Esophagus muscularis mucosa (tissue), 4 donors: ENCODE measurements around the gene NEFH. TPM values are rescaled to one million over a fixed set of nuclear protein-coding genes. Genes with fewer than 3 reads are reported as not detected.
"Not testable (repeated sequence)": the region's sequence is repeated elsewhere in the genome, so short reads cannot be mapped to it uniquely, and the experiment has no call there.

Experiments used
- DNase-seq: peaks from one replicate; pipeline ENCODE4 v3.0.0-alpha.2; 2017; ENCODE audit errors: extremely low spot score
- H3K27ac ChIP-seq, 4 donors: fragments of 200-600 bp; sonication (generic); replicated peaks in 1 of 4; 1 replicate in 3 of 4; 2 replicates in 1 of 4; pipeline ENCODE4 v1.5.1; 2016 to 2019; ENCODE audit warnings: mild to moderate bottlenecking in 1 of 4
- H3K27me3 ChIP-seq, 4 donors: fragments of 200-600 bp; sonication (generic); one replicate each; pipeline versions ENCODE4 v1.5.1 to v1.6.0; 2016 to 2019
- H3K36me3 ChIP-seq, 4 donors: fragments of 200-600 bp; sonication (generic); one replicate each; pipeline ENCODE4 v1.5.1; 2016 to 2019
- H3K4me1 ChIP-seq, 4 donors: fragments of 200-600 bp; sonication (generic); one replicate each; pipeline ENCODE4 v1.5.1; 2016 to 2019
- H3K4me3 ChIP-seq, 4 donors: fragments of 200-600 bp; sonication (generic); 1 replicate in 2 of 4; 2 replicates in 2 of 4; pipeline ENCODE4 v1.5.1; 2016 to 2019; ENCODE audit warnings: mild to moderate bottlenecking in 4 of 4, moderate library complexity in 1 of 4
- H3K9me3 ChIP-seq, 4 donors: fragments of 200-600 bp; sonication (generic); 1 replicate in 3 of 4; 2 replicates in 1 of 4; pipeline ENCODE4 v1.5.1; 2016 to 2019
- EP300 ChIP-seq: sonication (generic); formaldehyde crosslinking; IDR thresholded peaks from one replicate; pipeline ENCODE4 v1.6.1; 2017; ENCODE audit warnings: antibody characterized with exemption
- POLR2A ChIP-seq: fragments of 450-650 bp; IDR thresholded peaks from one replicate; pipeline ENCODE4 v1.6.1; 2017; ENCODE audit warnings: antibody characterized with exemption, moderate library complexity, mild to moderate bottlenecking, low read depth
- POLR2AphosphoS5 ChIP-seq, 2 donors: sonication (generic); formaldehyde crosslinking; IDR thresholded peaks; one replicate each; pipeline ENCODE4 v1.6.1; 2017; ENCODE audit warnings: antibody characterized with exemption in 2 of 2
- WGBS: methylation state at CpG from one replicate; pipeline ENCODE4 v1.1.5; 2018; 5-methylcytosine and 5-hydroxymethylcytosine counted together
- intact Hi-C: fragments of 100-400 bp; cut with DNase I; formaldehyde crosslinking; loops from one replicate; pipeline ENCODE4 v1.15.1; 2023
- total RNA-seq, 4 donors: library from RNA; depleted of rRNA; stranded (reverse); fragments of >200 nt; gene quantifications; one replicate each; pipeline versions ENCODE4 v1.1.0 to v1.2.1, GENCODE V29; 2016
- TF ChIP-seq, protein P1 (sequence below), 3 experiments: fragments of 200-600 bp in 2 of 3; fragments of 450-650 bp in 1 of 3; sonication (generic) in 2 of 3; IDR thresholded peaks; one replicate each; pipeline ENCODE4 v1.5.1; 2017 to 2019; ENCODE audit warnings: antibody characterized with exemption in 3 of 3, mild to moderate bottlenecking in 2 of 3, moderate library complexity in 1 of 3

Gene NEFH
- total RNA-seq, 4 donors from 2014 or later = 1.2 to 2.7 (median 2.0) TPM

GRCh38 chr22:29487426-29487986, 7.5 kb downstream of the NEFH start:
- H3K27me3 ChIP-seq = peaks cover 0 to 10% (median 0%) of the 10 kb centered on the region in 4 donors
- H3K9me3 ChIP-seq = no peaks in the 10 kb centered on the region
- no peaks in the 10 kb centered on the region for H3K36me3 ChIP-seq
- no peak for DNase-seq
- no peak overlapping the region for H3K27ac ChIP-seq
- TF ChIP-seq POLR2A (no peak), EP300 (no peak), POLR2AphosphoS5 (IDR thresholded peaks at IDR 0.05) (no peak)
- TF ChIP-seq, protein P1, sequence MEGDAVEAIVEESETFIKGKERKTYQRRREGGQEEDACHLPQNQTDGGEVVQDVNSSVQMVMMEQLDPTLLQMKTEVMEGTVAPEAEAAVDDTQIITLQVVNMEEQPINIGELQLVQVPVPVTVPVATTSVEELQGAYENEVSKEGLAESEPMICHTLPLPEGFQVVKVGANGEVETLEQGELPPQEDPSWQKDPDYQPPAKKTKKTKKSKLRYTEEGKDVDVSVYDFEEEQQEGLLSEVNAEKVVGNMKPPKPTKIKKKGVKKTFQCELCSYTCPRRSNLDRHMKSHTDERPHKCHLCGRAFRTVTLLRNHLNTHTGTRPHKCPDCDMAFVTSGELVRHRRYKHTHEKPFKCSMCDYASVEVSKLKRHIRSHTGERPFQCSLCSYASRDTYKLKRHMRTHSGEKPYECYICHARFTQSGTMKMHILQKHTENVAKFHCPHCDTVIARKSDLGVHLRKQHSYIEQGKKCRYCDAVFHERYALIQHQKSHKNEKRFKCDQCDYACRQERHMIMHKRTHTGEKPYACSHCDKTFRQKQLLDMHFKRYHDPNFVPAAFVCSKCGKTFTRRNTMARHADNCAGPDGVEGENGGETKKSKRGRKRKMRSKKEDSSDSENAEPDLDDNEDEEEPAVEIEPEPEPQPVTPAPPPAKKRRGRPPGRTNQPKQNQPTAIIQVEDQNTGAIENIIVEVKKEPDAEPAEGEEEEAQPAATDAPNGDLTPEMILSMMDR (IDR thresholded peaks at IDR 0.05) = no peak
- intact Hi-C loops = no loop called here
- H3K4me1 ChIP-seq = no peaks in the 10 kb centered on the region
- 85% methylated on average over 6 of the region's 6 CpGs for WGBS
- no peak overlapping the region for H3K4me3 ChIP-seq

DNA sequence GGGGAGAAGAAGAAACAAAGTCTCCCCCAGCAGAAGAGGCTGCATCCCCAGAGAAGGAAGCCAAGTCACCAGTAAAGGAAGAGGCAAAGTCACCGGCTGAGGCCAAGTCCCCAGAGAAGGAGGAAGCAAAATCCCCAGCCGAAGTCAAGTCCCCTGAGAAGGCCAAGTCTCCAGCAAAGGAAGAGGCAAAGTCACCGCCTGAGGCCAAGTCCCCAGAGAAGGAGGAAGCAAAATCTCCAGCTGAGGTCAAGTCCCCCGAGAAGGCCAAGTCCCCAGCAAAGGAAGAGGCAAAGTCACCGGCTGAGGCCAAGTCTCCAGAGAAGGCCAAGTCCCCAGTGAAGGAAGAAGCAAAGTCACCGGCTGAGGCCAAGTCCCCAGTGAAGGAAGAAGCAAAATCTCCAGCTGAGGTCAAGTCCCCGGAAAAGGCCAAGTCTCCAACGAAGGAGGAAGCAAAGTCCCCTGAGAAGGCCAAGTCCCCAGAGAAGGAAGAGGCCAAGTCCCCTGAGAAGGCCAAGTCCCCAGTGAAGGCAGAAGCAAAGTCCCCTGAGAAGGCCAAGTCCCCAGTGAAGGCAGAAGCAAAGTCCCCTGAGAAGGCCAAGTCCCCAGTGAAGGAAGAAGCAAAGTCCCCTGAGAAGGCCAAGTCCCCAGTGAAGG, 9.2 kb downstream of the NEFH start:
- DNase-seq, H3K4me3 ChIP-seq, H3K27ac ChIP-seq, H3K9me3 ChIP-seq, H3K4me1 ChIP-seq, H3K27me3 ChIP-seq, H3K36me3 ChIP-seq, intact Hi-C loops: not testable (repeated sequence)
- 64% methylated on average over 8 of the region's 8 CpGs for WGBS

DNA sequence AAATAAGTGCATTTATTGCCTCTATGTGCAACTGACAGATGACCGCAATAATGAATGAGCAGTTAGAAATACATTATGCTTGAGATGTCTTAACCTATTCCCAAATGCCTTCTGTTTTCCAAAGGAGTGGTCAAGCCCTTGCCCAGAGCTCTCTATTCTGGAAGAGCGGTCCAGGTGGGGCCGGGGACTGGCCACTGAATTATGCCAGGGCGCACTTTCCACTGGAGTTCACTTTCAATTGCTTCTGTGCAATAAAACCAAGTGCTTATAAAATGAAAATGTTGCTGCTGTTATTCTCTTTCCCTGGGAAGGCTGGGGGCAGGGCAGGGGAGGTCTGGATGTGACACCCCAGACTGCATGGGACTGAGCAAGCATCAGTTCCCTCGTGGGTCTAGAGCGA, 11.0 kb downstream of the NEFH start:
- no peak for DNase-seq
- Histone ChIP-seq H3K27me3 (no peaks in the 10 kb centered on the region), H3K4me3 (no peak overlapping the region), H3K27ac (no peak overlapping the region), H3K9me3 (no peaks in the 10 kb centered on the region), H3K4me1 (no peaks in the 10 kb centered on the region), H3K36me3 (no peaks in the 10 kb centered on the region)
- intact Hi-C loops = no loop called here
- TF ChIP-seq POLR2AphosphoS5 (IDR thresholded peaks at IDR 0.05) (no peak), POLR2A (no peak), EP300 (no peak)
- TF ChIP-seq, protein P1 (IDR thresholded peaks at IDR 0.05) = no peak
- 92% methylated on average over 6 of the region's 6 CpGs for WGBS

DNA sequence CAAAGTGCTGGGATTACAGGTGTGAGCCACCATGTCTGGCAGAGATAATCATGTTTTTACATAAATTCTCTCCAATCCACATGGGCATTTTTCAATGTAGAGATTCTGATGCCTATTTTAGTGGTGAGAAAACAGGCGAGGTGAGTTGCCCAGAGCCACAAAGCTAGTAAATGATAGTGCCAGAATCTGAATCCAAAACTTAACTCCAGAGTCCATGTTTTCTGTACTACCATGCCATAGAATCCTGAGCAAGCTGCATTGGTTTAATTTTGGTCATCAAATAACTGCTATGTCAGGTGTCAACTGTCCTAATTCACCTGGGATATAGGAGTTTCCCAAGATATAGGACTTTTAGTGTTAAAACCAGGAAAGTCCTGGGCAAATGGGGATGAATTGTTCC, 13.6 kb downstream of the NEFH start:
- intact Hi-C loops = no loop called here
- 100% methylated on average over 1 of the region's 1 CpG for WGBS

DNA sequence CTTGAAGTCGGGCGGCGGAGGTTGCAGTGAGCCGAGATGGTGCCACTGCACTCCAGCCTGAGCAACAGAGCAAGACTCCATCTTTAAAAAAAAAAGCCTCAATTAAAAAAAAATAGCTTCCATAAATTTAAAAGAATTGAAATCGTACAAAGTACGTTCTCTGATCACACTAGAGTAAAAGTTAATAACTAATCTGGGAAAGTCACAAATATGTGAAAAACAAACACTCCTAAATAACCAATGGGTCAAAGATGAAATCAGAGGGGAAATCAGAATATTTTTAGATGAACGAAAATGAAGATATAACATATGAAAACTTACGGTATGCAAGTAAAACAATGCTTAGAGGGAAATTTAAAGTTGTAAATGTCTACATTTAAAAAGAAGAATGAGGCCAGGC, 19.8 kb downstream of the NEFH start:
- no peak for DNase-seq
- H3K27ac ChIP-seq = no peak overlapping the region
- H3K4me3 ChIP-seq = no peak overlapping the region
- H3K27me3 ChIP-seq = no peaks in the 10 kb centered on the region
- WGBS = 96% methylated on average over 8 of the region's 8 CpGs
- TF ChIP-seq EP300 = no peak
- TF ChIP-seq, protein P1 (IDR thresholded peaks at IDR 0.05) = no peak
- no peak for TF ChIP-seq POLR2AphosphoS5 (IDR thresholded peaks at IDR 0.05)
- TF ChIP-seq POLR2A = no peak
- no peaks in the 10 kb centered on the region for H3K9me3 ChIP-seq
- intact Hi-C loops = no loop called here
- H3K4me1 ChIP-seq = peaks cover 0 to 11% (median 10%) of the 10 kb centered on the region in 4 donors
- H3K36me3 ChIP-seq = peaks cover 0 to 11% (median 0%) of the 10 kb centered on the region in 4 donors

More for the DNA sequence above, 13.6 kb downstream of the NEFH start:
- TF ChIP-seq EP300 (no peak), POLR2AphosphoS5 (IDR thresholded peaks at IDR 0.05) (no peak), POLR2A (no peak)
- TF ChIP-seq, protein P1 (IDR thresholded peaks at IDR 0.05) = no peak
- Histone ChIP-seq H3K27ac (no peak overlapping the region), H3K9me3 (no peaks in the 10 kb centered on the region), H3K4me1 (no peaks in the 10 kb centered on the region), H3K4me3 (no peak overlapping the region), H3K36me3 (no peaks in the 10 kb centered on the region), H3K27me3 (no peaks in the 10 kb centered on the region)
- no peak for DNase-seq
